HTR-8/SVneo (cell line): Measurements from ENCODE around the gene FYCO1.

Source experiments
- DNase-seq: peaks from one replicate; pipeline ENCODE4 v3.0.0; 2011; ENCODE audit warnings: low spot score, mixed read lengths; ENCODE audit not compliant: insufficient read length
- FAIRE-seq: peaks from 2 replicates; lab custom pipeline; 2011; peaks lifted over from hg19 to GRCh38; lab: Jason Lieb, UNC

FYCO1 gene

DNA sequence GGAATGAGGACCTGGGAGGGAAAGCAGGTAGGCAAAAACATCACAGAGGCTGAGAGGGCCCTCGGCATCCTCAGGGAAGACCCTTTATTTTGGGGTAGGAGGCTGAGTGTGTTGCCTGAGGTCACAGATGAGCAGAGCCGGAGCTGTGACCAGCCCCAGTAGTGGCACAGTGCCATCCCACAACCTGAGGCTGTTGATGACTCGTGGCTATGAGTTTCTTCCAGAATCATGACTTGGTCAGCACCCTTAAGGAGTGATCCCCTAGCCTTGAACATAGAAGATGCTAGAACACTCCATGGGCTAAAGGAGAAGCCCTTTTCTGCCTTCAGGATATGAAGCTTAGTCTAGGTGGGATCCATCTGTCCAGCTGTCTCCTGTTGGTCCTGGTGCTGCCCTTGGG, 71.9 kb downstream of the FYCO1 start:
- no peak for DNase-seq
- FAIRE-seq: no peak

DNA sequence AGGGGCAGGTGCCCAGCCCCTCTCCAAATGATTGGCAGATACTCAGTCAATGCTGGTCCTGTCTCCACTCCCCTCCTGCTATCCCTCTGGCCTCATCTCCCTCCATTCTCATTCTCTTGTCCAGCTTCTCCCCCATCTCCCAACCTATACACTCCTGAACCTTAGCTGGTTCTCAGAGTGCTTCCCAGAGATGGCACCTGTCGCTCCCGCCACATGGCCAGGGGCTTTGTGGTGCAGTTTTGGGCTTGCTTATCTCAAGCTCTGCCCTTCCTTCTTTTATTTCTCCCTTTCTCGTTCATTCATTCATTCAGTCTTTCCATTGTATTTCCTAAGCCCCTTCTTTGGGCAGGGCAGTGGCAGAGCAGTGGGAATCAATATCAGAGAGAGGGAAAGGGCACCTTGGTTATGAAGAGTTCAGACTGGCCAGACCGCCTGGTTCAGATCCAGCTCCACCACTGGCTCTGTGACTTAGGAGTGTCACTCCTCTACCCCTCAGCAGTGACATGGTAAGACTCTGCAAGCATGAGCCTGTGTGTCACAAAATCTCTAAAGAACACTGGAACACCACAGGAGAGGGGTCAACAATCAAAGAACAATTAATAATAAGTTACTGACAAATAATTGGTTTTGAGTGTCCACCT, 72.6 kb downstream of the FYCO1 start:
- FAIRE-seq (no peak), DNase-seq (no peak)

DNA sequence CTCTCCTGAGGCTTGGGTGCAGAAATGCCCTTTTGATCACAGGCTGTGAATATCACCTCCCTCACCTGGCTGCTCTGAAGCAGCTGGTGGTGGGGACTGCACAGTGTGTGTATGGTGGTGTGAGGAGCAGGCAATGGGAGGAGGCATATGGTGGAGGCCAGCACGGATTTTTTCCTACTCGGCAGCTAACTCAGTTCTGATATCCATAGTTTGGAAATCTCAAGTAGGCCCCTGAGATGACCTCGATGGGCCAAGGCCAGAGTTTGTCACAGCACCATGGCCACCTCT, 73.6 kb downstream of the FYCO1 start:
- DNase-seq (no peak), FAIRE-seq (no peak)

DNA sequence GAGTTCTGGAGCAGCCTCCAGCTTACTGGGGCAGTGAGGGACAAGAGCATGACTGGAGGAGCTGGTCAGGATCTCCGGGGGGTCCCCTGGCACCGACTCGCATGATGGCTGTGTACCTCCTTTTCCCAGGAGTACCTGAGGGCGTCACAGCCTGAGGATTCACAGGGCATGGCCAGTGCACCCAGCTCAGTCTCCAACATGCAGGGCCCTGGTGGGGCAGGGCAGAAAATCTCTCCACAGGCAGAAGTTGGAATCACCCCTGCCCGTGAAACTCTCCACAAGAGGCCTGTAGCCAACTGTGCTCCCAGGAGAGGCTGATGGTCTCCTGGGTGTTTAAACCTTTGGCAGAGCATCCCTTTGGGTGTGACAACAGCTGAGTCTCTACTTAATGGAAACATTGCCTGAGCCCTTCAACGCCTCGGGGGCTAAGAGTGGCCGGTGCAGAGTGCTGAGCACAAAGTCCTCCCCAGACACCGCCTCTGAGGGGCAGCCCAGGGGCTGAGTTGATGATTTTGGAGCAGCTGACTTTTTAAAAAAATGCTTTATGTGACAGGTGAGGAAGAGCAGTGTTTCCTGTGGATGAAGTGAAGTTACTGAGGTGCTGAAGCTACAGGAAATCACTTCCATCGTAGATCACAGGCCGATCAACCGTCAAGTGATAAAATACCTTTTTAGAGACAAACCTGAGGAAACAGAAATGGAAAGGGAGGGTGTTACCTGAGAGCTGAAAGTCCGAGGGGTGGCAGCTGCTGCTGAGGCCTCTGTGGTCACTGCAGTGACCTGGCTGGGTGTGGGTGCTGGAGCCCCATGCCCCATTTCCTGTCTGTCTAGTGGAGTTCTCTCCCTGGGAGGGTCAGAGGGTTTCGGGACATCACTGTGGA, 74.2 kb downstream of the FYCO1 start:
- FAIRE-seq (no peak), DNase-seq (no peak)

DNA sequence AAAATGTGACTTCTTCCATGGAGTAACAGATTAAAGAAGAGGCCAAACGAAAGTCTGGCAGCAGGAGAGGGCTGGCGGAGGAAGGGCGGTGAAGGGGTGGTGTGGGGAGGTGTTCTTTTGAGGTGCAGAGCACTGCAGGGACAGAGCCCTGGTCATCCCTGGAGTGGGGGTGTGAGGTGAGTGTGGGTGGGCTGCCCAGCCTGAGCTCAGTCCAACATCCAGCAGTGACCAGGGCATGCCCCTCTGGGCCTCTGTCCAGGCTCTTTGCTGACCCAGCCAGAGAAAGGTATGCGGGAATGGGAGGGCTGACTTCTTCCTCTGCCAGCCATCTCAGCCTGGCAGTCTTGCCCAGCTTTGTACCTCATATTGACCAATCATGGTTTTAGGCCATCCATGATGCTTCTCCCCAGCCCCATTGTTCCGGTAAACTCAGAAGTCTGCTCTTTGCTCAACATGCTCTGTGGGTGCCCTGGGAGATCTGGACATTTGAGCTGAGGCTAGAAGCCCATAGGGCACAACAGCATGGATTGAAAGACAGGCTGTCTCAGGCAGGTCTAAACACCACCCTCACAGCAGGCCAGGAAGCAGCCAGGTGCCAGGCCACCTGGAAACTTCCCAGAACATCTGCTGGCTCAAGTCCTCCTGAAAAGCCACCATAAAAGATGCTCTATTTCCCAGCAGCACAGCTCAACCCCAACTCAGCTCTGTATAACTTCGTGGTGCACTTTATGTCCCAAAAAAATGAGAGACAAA, 78.3 kb downstream of the FYCO1 start:
- DNase-seq: no peak
- no peak for FAIRE-seq

DNA sequence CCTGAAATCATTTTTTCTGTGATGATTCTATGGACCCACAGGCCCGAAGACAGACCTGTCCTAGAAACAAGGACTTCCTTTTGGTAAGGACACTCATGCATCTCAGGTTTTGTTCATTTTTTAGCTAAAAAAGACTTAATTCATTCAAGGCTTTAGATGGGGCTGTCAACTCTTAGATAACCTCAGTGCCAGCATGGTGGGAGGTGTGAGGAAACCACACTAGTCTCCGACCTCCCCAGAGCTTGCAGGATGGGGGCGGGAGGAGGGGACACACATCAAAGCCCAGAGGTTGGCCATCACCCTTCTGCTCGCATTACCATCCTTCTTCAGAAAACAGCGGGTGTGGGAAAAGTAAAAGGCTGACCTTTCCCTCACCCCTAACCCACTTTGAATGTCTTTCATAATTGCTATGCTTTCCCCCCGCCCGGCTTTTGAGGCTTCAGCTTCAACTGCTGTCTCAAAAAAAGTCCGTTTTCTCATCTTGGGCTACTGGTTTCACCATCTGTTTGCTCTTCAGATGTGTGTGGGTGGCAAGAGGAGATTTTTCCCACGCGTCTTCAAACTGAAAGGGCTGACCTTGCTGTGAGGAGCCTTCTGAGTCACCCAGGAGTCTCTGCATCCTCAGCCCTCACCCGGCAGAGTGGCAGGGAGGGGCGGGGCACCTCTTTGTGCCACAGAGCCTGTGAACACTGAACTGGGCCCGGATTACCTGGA, 79.9 kb downstream of the FYCO1 start:
- DNase-seq: peak; percentile 61
- FAIRE-seq: no peak

DNA sequence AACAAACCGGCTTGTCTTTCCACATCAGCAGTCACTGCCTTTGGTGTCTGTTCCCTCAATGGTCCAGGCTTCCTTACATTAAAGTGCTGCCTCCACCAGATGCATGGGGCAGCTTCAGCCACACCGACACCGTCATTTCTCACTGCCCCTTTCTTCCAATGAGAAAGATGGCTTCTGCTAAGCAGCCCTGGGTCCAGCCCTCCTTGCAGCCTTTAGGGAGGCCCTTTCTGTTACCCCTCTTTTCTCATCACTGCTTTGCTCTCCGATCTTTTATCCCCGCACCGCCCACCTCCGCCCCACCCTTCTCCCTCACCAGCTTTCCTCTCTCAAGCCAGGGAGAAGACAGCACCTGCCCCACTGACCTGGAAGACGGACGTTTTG, 80.6 kb downstream of the FYCO1 start:
- no peak for FAIRE-seq
- no peak for DNase-seq

DNA sequence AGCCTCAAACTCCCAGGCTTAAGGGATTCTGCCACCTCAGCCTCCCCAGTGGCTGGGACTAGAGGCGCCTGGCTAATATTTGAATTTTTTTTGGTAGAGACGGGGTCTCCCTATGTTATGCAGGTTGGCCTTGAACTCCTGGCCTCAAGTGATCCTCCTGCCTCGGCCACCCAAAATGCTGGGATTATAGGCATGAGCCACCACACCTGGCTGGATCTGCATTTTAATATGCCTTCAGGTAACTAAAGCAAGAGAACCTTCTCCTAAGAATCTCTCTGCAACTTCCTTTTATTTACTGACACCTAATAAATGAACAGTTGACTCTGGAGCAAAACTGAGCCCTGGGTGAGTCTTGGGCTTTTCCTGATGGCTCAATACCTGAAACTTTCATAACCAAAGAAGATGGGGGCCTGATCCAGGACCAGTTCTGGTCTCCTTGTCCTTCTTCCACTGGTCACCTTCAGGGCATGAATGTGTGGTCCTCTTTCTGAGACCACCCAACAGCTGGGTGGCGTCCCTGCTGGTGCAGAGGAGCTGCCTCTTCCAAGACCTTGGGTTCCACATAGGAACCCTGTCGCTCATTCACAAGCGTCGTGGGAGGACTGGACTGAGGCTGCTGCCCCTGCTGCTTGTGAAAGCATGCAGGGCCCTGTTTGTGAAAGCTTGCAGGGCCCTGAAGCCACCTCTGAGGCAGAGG, 81.1 kb downstream of the FYCO1 start:
- FAIRE-seq (no peak), DNase-seq (no peak)

DNA sequence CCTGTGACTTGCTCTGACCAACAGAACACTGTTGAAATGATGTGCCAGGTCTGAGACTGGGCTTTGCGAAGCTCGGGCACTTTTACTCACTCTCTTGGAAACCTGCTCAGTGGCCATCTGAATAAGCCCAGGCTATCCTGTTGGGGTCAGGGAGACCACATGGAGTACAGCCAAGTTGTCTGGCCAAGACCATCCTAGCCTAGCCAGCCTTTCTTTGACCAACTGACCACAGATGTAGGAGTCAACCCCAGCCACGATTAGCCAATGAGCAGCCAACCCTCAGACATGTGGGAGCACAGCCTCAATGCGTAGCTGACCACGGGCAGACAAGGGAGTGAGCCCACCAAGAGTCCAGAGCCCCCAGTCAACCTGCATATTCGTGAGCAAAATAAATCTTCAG, 83.2 kb downstream of the FYCO1 start:
- FAIRE-seq: no peak
- DNase-seq: no peak

DNA sequence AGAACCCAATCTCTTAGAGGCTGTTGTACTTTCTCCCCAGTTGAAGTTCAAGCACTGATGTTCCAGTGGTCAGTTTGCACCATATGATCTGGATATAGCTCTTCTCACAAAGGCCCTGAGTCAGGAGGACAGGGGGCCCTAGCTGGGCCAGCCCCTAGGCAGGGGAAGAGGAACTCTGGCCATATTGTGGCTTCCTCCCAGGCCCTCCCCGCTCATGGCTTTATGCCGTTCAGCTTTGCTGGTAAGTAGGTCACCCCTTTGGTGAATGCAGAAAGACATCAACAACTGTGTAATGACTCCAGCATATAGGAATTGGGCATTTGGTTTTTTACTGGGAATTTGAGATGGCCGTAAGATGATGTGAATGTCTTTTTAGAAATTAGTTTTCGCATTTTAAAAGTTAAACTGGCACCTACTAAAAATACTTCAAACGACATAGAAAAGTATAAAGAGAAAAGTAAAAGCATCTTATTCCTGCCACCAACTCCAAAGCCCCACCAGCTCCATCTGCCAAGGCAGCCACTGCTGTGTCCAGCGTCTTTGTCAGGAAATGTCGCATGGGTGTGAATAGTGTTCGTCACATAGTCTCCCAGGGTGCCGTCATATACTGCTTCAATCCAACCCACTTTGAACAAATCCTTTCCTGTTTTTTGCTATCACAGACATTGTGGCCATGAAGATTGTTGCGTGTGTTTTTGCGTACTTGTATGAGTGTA, 84.0 kb downstream of the FYCO1 start:
- FAIRE-seq: no peak
- DNase-seq: no peak

DNA sequence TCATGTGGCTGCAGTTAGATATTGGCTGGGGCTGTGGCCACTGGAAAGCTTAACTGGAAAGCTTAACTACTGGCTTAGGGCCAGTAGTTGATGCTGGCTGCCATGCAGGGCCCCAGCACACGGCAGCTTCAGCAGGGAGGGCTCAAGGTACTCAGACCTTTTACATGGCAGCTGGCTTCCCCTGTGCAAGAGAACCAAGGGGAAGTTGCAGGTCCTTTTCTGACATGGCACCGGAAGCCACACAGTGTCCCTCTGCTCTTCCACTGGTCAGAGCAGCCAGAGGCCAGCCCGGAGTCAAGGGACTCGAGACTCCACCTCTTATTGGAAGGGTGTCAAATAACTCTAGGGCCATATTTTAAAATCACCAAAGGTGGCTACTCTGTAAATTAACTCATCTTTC, 84.7 kb downstream of the FYCO1 start:
- no peak for DNase-seq
- FAIRE-seq: no peak

DNA sequence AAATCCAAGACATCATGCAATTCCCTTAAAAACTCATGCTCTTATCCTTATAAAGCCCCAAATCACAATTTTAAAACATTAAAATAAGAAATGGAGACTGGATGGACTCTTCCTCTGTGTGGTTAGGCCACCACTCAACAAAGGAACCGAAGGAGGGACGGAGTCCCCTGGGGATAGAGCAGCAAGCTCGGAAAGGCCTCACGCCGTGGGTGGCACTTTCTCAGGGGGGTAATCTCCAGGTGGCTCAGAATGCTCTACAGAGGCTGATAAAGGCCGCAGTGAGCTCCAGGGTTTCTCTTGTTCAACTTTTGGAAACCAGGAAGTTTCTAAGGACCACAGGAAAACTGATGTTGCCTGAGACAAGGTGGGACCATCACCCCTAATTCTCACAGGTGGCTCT, 86.1 kb downstream of the FYCO1 start:
- FAIRE-seq: no peak
- DNase-seq: no peak

DNA sequence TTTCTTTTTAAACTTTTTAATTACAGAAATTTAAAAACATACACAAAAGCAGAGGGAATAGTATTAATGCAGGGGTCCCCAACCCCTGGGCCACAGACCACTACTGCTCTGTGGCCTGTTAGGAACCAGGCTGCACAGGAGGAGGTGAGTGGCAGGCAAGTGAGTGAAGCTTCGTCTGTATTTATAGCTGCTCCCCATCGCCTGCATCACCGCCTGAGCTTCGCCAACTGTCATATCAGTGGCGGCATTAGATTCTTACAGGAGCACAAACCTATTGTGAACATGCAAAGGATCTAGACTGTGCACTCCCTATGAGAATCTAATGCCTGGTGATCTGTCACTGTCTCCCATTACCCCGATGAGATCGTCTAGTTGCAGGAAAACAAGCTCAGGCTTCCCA, 86.9 kb downstream of the FYCO1 start:
- FAIRE-seq (no peak), DNase-seq (no peak)

DNA sequence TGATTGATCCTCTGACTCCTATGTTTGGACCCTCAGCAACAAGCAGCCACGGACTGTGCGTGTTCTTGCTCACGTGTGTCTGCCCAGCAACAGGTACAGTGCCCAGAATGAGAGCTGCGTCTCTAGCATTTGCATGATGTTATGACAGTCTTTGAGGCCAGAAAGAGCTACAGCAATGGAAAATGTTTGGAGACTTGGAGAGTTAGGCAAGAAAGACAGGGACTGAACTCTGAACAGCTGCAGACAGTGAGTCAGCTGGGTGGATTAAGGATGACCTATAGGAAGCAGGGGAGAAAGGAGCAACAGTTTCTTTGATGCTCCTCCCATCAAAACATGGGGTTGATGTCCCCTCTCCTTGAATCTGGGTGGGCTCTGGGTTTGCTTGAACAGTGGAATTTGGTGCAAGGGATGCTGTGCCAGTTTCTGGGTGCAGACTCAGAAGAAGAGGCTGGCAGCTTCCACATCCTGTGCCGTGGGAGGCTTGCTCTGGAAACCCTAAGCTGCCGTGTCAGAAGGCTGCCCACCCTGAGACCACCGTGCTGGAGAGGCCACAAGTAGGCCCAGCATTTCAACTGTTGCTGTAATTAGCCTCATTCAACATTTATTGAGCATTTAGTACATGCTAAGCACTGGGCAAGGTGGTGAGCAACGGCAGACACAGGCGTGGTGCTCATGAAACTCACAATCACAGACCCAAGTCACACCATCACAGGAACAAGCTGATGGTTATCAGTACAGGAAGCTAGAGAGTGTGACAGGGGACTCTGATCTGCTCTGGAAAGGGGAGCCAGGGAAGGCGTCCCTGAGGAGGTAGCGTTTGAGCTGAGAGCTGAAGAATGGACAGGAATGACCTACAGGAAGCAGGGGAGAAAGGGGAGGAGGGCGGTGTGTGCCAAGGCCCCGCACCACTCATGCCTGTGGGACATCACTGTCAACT, 87.6 kb downstream of the FYCO1 start:
- FAIRE-seq: no peak
- no peak for DNase-seq

DNA sequence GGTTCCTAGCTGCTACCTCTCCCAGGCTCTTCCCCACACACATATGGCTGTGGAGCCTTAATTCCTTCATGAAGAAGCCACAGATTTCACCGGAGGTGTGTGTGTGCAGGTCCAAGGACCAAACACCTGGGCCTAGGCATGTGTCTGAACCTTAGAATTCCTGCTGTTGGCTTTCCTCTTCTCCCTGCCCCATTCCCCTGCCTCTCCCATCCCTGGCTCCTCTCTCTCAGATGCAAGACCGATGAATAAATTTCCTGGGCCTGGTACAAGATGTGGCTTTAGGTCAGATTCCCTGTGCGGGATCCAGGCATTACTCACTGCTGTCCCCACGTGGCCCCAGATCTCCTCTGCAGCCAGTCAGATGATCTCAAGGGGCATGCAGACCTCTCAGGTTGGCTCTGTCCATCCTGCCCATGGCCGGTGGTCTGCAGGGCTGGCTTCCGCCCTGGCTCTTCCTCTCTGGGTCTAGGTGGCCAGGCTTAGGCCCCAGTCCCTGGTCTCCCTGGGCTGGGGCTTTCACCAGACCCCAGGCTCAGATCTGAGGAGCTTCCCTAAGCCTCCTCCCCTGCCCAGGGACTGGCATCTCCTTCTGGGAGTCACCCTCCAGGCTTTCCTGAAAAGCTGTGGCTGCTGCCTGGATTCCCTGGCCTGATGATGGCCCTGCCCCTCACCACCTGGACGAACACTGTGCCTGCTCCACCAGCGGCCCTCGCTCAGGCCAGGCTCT, 88.8 kb downstream of the FYCO1 start:
- DNase-seq (peak; percentile 48), FAIRE-seq (no peak)

DNA sequence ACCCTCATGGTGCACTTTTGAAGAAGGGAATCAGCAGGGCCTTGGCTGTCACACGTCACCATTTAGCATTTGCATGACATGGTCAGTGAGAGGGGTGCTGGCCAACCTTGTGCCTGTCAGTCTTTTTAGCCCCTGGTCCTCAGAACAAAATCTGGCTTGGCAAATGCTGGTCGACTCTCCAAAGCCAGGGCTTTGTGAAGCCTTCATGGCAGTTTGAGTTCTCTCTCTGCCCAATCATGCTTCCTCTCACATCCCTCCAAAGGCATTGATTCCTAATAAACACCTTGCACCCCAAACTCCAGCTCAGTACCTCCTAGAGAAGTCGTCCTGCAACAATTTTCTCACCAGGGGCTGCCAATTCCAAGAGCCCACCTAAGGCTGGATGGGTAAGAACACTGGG, 89.9 kb downstream of the FYCO1 start:
- FAIRE-seq: no peak
- DNase-seq: no peak

DNA sequence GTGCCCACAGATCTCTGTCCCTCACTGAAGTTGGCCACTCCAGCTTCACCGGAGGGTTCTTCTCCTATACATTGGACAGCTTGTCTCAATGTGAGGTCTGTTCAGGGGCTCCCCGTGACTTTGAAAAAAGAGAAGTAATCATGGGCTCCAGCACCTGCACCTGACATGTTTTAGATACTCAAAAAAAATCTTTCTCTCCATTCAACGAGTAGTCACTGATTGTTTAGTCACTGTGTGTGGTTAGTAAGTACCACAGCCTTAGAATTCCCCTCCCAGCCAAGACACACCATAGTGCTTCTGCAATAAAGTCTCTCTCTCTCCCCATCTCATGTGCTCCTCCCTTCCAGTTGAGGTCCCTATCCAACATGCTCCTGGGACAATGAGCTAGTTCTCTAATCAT, 90.7 kb downstream of the FYCO1 start:
- DNase-seq: no peak
- no peak for FAIRE-seq

DNA sequence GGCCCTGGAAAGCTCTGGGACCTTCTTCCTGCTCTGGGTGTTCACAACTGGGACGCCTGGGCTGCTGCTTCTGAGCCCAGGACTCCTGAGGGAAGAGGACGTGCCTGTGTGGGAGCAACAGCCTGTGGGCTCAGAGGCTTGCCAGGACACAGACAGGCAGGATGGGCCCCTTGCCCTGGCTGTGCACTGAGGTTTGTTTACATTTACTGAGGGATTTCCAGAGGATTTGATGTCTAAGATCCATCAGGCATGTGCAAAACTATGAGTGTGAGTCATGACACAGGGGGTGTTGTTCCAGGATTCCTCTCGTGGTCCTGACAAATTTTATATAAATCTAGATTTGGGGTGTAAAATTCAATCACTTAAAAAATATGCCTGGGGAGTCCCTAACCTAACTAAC, 98.7 kb downstream of the FYCO1 start:
- DNase-seq: peak; percentile 29
- FAIRE-seq: no peak
